HG02852 (cell line): ENCODE data around the gene ARHGAP25.

Experiments
- ATAC-seq: cut with Tn5 transposase; IDR thresholded peaks from one replicate; pipeline ENCODE4 v1.9.1; 2021; ENCODE audit warnings: mild to moderate bottlenecking, moderate library complexity; ENCODE audit not compliant: unreplicated experiment

ARHGAP25 gene

GRCh38 chr2:68828887-68829708 lies 94.5 kb downstream of the ARHGAP25 start:
- no peak for ATAC-seq

GRCh38 chr2:68829749-68830148 lies 95.1 kb downstream of the ARHGAP25 start:
- no peak for ATAC-seq

- ATAC-seq, result no peak
Observed at GRCh38 chr2:68831686-68832232, 97.1 kb downstream of the ARHGAP25 start.

DNA sequence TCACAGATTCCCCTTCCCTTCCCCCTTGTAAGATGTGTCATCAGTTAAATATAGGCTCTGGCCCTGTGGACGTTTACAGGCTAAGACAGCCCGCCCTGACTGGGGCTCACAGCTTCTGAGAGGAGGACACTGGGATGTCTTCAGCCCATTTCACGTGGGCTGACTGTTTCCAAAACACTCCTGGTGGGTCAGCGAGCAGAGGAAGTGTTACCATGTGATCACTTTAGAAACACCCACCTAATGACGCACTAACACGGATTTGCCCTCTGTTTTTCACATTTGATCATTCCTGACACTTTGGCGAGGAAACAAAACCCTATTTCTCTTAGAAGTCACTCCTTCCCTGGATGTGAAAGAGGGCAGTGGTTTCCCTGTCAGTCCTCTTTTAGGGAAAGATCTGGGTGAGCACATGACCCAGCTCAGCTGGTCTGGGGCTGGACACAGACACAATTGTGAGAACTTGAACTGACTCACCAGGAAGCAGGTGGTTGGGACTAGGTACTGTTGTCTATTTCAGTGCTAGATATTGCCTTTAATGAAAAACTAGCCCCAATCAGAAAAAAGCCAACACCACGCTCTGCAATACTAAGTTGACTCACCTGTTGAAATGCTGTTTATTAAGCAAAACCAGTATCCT lies 97.7 kb downstream of the ARHGAP25 start:
- peak; percentile 69 for ATAC-seq

- no peak for ATAC-seq
Observed at GRCh38 chr2:68833162-68833561, 98.6 kb downstream of the ARHGAP25 start.

GRCh38 chr2:68834737-68835376 lies 100.2 kb downstream of the ARHGAP25 start:
- no peak for ATAC-seq

GRCh38 chr2:68835621-68836020 lies 101.0 kb downstream of the ARHGAP25 start:
- ATAC-seq, result no peak

DNA sequence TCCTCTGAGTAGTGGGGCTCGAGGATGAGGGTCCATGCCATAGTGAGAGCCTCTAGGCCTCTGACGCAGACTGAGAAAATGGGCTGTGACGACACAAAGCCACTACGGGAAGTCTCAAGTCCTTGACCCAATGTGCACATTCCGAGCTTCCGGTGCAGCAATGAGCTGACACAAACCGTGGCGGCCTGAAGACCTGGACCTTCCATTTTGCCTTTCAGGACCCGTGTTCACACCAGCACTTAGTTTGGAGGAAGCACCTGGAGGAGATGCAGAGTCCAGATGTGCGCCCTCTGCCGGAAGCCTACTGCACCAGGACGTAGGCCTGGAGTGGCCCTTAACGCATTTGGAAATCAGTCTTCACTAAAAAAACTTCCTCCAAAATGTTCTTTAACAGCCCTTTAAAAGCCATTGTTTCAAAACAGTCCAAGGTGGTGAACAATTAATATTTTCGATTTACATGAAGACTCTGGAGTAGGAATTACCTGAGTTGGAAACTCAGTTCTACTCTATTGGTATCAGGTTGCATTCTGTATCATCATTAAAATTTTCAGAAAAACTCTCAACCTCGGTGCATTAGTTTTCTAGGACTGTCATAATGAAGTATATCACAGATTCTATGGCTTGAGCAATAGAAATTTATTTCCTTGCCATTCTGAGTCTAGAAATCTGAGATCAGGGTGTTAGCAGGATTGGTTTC lies 102.7 kb downstream of the ARHGAP25 start:
- ATAC-seq, result peak; percentile 31

- ATAC-seq, result peak; percentile 60
Observed at GRCh38 chr2:68837861-68838341, 103.3 kb downstream of the ARHGAP25 start.

- ATAC-seq, result no peak
Observed at GRCh38 chr2:68838641-68839040, 104.0 kb downstream of the ARHGAP25 start.

- no peak for ATAC-seq
Observed at GRCh38 chr2:68839260-68839833, 104.7 kb downstream of the ARHGAP25 start.

DNA sequence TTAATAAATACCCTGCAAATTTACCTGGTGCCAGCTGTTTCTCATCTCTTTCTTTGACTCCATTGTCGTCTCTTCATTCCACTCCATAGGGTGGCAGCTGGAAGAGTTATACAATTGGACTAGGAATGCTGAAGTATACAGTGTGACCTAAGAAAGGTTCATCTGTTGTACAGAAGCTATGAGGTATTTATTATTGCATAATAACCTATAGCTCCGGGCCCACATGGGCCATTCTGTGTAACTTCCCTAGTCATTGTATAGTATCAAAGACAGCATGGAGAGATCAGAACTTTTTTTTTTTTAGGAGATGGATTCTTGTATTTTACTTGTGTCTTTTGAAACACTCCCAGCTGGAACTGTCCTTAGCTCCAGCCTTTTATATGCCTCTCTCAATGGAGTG lies 110.4 kb downstream of the ARHGAP25 start:
- ATAC-seq, result no peak

DNA sequence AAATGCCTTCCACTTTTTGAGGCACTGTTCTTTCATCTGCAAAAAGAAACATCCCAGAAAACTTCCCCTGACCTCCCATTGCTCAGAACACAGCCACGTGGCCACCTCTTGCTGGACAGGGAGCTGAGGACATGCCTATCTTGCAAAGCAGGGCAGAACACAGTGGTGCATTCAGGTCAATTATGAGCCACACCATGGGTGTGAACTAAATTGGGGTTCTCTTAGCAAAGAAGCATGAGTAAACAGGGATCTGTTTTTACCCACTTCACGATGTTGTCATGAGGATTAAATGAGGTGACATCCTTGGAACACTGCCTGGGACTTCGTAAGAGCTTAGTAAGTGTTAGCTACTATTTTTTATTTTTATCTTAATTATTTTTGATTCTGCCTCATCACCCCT lies 111.5 kb downstream of the ARHGAP25 start:
- no peak for ATAC-seq

GRCh38 chr2:68847751-68848150 lies 113.1 kb downstream of the ARHGAP25 start:
- ATAC-seq, result no peak

DNA sequence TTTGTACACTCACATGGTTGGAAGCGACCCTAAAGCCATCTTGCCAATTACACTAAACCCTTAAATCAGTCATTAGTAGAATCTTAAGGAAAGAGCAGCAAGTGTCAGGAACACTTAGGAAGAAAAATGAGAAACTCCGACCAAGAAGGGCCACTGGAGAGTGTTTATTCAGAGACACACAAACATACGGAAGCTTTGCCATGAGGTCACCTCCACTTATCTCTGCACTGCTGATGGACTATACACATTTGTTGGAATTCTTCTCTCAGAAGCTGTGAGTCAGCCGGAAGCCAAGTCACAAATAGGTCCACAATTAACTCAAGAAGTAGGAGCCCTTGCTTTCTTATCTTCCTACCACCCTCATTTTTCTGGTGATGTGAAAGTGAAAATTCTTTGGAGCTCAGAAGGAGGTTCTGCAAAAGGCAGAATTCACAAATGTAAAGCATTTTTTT lies 115.0 kb downstream of the ARHGAP25 start:
- no peak for ATAC-seq

DNA sequence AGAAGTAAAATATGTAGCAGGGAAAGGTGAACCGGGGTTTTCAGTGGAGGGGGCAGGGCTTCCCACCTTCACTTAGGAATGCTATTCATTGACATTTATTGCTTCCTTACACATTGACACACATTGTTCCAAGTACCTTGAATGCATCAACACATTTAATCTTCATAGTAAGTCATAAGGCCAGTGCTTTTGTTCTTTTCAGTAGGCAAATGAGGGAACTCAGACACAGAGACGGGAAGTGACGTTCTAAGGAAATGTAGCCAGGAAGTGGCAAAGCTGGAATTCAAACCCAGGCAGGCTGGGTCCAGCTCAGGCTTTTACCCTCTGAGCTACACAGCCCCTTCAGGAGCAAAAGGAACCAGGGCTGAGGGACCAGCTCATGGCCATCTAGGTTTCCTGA lies 115.9 kb downstream of the ARHGAP25 start:
- ATAC-seq, result no peak

DNA sequence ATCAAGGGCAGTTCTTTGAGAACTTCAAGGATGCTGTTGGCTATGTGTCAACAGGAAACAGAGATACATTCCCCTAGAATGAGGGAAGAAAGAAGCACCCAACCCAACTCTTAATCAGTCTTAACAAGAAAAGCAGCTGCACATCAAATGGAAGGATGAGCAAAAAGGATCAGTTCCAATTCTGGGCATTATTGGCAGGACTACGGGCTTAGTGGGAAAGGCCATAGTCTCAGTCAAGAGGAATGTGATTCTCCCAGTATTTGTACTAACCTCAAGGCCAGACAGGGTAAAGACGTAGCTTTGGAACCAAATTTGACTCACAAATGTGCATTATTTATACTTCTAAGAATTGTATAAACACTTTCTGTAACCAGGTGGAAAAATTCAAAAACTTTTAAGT lies 118.4 kb downstream of the ARHGAP25 start:
- ATAC-seq, result no peak

- ATAC-seq, result no peak
Observed at GRCh38 chr2:68853915-68854314, 119.3 kb downstream of the ARHGAP25 start.

- no peak for ATAC-seq
Observed at GRCh38 chr2:68854476-68854875, 119.9 kb downstream of the ARHGAP25 start.

GRCh38 chr2:68855550-68855949 lies 120.9 kb downstream of the ARHGAP25 start:
- no peak for ATAC-seq
